ENCODE results near the gene FAM98C. TPM values are rescaled to one million over a fixed set of nuclear protein-coding genes. Genes with fewer than 3 reads are reported as not detected.
A peak's percentile ranks its signal among the peaks of the same experiment; 100 is the strongest.

Gene FAM98C
- polyA plus RNA-seq, 6 donors from 2014 or later = 3.6 to 23.8 (median 14.2) TPM

DNA sequence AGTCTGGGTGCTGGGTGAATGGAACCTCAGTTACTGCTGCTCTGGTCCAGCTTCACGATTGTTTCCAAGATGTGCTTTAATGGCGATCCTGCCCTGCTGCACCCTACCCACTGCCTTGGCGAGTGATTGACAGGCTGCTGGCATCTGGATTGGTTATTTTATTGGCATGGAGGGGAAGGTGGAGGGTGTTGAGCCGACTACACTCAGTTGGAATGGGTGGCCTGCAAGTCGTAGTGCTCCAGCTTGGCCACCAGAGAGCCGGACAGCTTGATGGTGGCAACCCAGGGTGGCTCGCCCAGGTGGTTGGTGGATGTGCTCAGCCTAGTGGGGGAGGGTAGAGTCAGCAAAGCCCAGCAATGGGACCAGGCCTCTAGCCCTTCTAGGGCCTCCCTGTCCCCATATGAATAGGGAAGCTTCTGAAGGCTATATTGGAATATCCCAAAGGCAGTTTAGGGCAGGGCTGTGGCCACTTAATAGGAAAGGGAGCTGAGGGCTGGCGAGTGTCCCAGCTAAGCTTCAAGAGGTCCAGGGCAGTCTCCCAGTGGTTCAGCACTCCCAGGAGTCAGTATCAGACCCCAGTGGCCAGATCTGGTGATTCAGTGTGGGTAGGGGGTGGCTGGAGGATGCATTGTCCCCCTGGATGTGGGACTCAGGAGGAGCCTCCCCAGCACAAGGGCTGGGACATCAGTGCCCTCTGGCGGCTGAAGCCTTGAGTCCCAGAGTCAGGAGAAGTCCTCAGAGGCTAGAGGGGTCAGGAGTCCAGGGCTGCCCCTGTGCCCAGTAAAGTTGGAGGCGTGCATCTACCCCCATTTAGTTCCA is 18.5 kb upstream of the FAM98C start:
- DNase-seq (no peak), ATAC-seq (ENCODE audit: low read depth in 2 of 2) (no peak)
- peaks cover 10 to 31% (median 14%) of the 10 kb centered on the region in 3 donors for H3K27me3 Mint-ChIP-seq
- peaks cover 17 to 26% (median 18%) of the 10 kb centered on the region in 3 donors for H3K4me1 Mint-ChIP-seq
- H3K9me3 Mint-ChIP-seq = peaks cover 0 to 3% (median 0%) of the 10 kb centered on the region in 7 donors
- H3K36me3 Mint-ChIP-seq = peaks cover 16 to 53% of the 10 kb centered on the region in 2 donors
- H3K27ac Mint-ChIP-seq = peak overlapping the region in 1 of 6 donors; percentile 11
- H3K4me3 Mint-ChIP-seq = peak overlapping the region in 4 of 8 donors; percentile 32 to 66 (median 44)

DNA sequence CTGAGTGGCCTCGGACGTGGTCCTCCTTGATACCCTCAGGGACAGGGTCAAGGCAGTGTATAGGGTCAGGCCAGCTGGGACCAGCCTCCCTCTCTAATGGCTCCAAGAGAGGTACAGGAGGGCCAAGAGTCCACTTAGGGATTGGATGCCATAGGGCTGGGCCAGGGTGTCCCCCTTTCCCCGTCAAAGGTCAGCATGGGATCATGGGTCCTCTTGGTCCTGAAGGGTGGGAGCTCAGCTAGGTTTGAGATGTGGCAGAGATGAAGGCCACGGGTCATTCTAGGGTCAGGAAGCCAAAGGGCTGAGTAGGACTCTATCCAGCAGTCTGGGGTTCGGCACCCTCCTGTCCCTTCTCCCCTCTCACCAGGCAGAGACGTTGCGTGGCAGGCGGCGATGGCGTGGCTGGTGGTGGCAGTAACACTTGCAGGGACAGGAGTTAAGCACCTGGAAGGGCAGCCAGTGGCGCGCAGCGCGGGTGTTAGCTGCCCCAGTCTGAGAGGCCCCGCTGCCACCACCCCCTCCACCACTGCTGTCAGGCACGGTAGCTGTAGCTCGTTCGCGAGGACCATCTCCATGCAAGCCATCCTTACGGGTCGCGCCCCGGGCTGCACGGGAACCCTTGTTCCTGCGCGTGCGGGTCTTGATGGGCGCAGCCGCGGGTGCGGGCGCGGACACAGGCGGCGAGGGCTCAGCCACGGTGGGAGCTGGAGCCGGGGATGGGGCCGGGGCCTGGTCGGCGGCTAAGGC is 17.7 kb upstream of the FAM98C start:
- peaks cover 14 to 46% of the 10 kb centered on the region in 2 donors for H3K36me3 Mint-ChIP-seq
- peaks cover 14 to 26% (median 15%) of the 10 kb centered on the region in 3 donors for H3K4me1 Mint-ChIP-seq
- peaks cover 15 to 37% (median 22%) of the 10 kb centered on the region in 3 donors for H3K27me3 Mint-ChIP-seq
- ATAC-seq (ENCODE audit: low read depth in 2 of 2) (no peak), DNase-seq (no peak)
- H3K27ac Mint-ChIP-seq = peak overlapping the region in 1 of 6 donors; percentile 11
- peak overlapping the region in 4 of 8 donors; percentile 32 to 37 (median 34) for H3K4me3 Mint-ChIP-seq
- H3K9me3 Mint-ChIP-seq = peaks cover 0 to 3% (median 0%) of the 10 kb centered on the region in 7 donors

DNA sequence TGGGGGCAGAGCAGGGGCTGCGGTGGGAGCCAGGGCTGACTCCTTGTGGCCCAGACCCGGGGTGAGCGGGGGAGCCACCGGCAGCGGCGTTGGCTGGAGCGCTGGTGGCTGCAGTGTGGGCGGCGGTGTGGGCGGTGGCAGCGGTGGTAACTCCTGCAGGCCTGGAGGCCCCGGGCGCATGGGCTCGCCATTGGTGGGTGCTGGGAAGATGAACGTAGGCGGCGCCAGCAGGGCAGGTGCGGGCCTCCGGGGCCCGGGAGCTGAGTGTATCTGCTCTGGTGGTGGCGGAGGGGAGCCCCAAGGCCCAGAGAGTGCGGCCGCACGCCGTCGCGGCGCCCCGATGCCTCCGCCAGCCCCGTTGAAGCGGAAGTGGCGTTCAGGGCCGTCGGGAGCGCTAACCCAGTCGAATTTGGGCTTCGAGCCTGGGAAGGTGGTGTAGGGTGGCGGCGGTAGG is 17.1 kb upstream of the FAM98C start:
- Mint-ChIP-seq H3K4me1 (peaks cover 13 to 25% (median 14%) of the 10 kb centered on the region in 3 donors), H3K4me3 (peak overlapping the region in 3 of 8 donors; percentile 15 to 82 (median 55)), H3K36me3 (peaks cover 14 to 41% of the 10 kb centered on the region in 2 donors), H3K27ac (no peak overlapping the region), H3K9me3 (peaks cover 0 to 3% (median 0%) of the 10 kb centered on the region in 7 donors), H3K27me3 (peaks cover 18 to 37% (median 27%) of the 10 kb centered on the region in 3 donors)
- ATAC-seq (ENCODE audit: low read depth in 2 of 2) (no peak), DNase-seq (no peak)

GRCh38 chr19:38386300-38386970 is 16.5 kb upstream of the FAM98C start:
- Mint-ChIP-seq H3K4me1 (peaks cover 13 to 25% (median 14%) of the 10 kb centered on the region in 3 donors), H3K27me3 (peaks cover 24 to 43% (median 32%) of the 10 kb centered on the region in 3 donors), H3K36me3 (peaks cover 13 to 37% of the 10 kb centered on the region in 2 donors), H3K9me3 (peaks cover 0 to 3% (median 0%) of the 10 kb centered on the region in 7 donors), H3K4me3 (peak overlapping the region in 5 of 8 donors; percentile 34 to 85 (median 63)), H3K27ac (peak overlapping the region in 1 of 6 donors; percentile 33)
- DNase-seq = no peak
- ATAC-seq (ENCODE audit: low read depth in 2 of 2) = no peak

- Mint-ChIP-seq H3K9me3 (peaks cover 0 to 3% (median 0%) of the 10 kb centered on the region in 7 donors), H3K36me3 (peaks cover 7 to 31% of the 10 kb centered on the region in 2 donors), H3K4me3 (peak overlapping the region; percentile 82 to 96 (median 89)), H3K27ac (peak overlapping the region in 5 of 6 donors; percentile 50 to 90 (median 73)), H3K4me1 (peaks cover 13 to 25% (median 14%) of the 10 kb centered on the region in 3 donors), H3K27me3 (peaks cover 26 to 46% (median 32%) of the 10 kb centered on the region in 3 donors)
- peak; percentile 26 to 32 for ATAC-seq (ENCODE audit: low read depth in 2 of 2)
- peak; percentile 31 for DNase-seq
Observed at GRCh38 chr19:38386971-38387549, 15.8 kb upstream of the FAM98C start.

DNA sequence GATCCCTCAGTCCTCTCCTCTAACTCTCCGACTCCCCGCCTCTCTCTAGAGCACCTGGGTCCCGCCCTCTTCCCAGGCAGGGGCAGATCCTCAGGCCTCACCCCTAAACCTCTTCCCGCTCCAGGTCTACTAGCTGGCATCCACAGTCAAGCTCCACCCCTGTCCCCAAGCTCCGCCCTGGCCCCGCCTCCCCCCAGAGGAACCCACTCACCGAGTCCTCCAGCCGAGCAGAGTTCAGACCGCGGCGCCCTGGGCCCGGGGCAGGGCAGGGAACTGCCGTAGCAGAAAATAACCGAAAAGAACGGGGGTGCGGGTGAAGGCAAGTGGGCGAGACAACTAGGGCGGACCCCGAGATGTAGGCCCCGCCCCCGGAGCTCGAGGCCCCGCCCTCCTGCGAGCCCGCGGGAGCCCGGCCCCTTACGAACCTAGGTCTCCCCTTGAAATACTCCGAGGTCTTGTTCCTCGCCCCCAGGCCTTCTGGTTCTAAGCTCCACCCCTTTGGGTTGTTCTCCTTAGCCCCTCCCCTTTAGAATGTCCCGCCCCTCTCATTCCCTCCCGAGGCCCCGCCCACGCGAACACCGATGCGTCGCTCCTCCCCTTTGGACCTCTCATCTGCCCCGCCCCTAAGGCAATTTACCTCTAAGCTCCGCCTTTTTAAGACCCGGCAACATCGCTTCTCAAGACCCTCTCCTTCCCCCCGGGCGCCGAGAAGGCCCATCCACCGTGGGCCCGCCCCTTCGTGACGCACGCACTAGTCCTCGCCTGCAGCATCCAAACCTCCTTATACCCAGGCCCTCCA is 15.1 kb upstream of the FAM98C start, which contains the start of gene GGN:
Gene GGN (minus strand): TSS at position 485 of the 799 bp plus-strand sequence. CDS start 773 bp downstream, outside the sequence.
- Mint-ChIP-seq H3K27ac (peak within 1 kb of the TSS; percentile 69 to 94 (median 88)), H3K4me1 (peaks cover 13 to 25% (median 14%) of the 10 kb centered on the region in 3 donors), H3K4me3 (peak within 1 kb of the TSS; percentile 82 to 96 (median 92)), H3K27me3 (peaks cover 26 to 49% (median 32%) of the 10 kb centered on the region in 3 donors), H3K9me3 (peaks cover 0 to 3% (median 0%) of the 10 kb centered on the region in 7 donors), H3K36me3 (peaks cover 4 to 24% of the 10 kb centered on the region in 2 donors)
- peak; percentile 72 for DNase-seq
- peak; percentile 76 to 80 for ATAC-seq (ENCODE audit: low read depth in 2 of 2)

GRCh38 chr19:38388349-38389100 is 14.4 kb upstream of the FAM98C start, which contains the start of gene SPRED3:
TSS of gene SPRED3 (plus strand) at chr19:38388697. CDS start at chr19:38390303, 1,606 bp downstream.
- Mint-ChIP-seq H3K9me3 (peaks cover 0 to 3% (median 0%) of the 10 kb centered on the region in 7 donors), H3K27me3 (peaks cover 27 to 53% (median 34%) of the 10 kb centered on the region in 3 donors), H3K4me1 (peaks cover 13 to 25% (median 14%) of the 10 kb centered on the region in 3 donors), H3K36me3 (peaks cover 0 to 16% of the 10 kb centered on the region in 2 donors), H3K4me3 (peak within 1 kb of the TSS; percentile 82 to 96 (median 92)), H3K27ac (peak within 1 kb of the TSS; percentile 69 to 94 (median 88))
- no peak for DNase-seq
- ATAC-seq (ENCODE audit: low read depth in 2 of 2) = no peak

- peak overlapping the region in 2 of 6 donors; percentile 44 to 73 for H3K27ac Mint-ChIP-seq
- no peak for ATAC-seq (ENCODE audit: low read depth in 2 of 2)
- peaks cover 30 to 59% (median 42%) of the 10 kb centered on the region in 3 donors for H3K27me3 Mint-ChIP-seq
Observed at GRCh38 chr19:38389101-38389925, 13.6 kb upstream of the FAM98C start.

DNA sequence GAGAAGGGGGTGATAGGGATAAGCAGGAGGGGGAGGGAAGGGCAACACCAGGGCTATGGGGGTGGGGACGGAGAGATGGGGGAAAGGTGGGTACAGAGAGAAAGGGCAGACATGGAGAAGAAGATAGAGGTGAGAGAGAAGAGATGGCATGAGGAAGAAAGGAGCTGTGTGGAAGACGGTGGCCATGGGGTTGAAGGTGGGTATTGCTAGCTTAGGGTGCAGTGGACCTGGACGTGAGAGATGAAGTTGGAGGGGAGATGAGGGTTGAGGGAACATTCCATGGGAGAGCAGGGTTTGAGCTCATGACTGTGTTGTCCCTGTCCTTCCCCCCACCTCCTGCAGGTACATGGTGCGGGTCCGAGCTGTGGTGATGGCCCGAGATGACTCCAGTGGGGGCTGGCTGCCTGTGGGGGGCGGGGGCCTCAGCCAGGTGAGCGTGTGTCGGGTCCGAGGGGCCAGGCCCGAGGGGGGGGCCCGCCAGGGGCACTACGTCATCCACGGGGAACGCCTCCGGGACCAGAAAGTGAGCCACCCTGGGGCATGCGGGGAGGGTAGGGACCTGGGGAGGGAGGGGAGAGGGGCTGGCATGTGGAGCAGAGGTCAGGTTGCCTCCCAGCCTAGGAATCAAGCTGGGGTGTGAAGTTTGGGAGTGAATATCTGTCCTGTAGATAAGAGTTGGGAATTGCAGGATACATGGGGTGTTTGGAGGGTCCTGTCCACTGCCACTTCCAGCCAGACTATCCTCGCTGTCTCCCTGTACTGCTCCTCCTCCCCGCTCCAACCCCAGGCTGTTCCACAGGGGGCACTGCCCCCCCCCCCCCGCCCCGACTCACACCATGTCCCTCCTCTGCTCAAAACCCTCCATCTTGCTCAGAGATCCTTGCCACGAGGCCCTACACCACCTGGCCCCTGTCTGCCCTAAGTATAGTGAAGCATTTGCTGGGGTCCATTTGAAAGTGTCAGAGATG is 12.7 kb upstream of the FAM98C start:
- peak overlapping the region in 2 of 6 donors; percentile 22 to 62 for H3K27ac Mint-ChIP-seq
- DNase-seq (no peak), ATAC-seq (ENCODE audit: low read depth in 2 of 2) (no peak)
- peaks cover 0 to 3% (median 0%) of the 10 kb centered on the region in 7 donors for H3K9me3 Mint-ChIP-seq
- peaks cover 30 to 55% (median 43%) of the 10 kb centered on the region in 3 donors for H3K27me3 Mint-ChIP-seq
- peaks cover 0 to 8% of the 10 kb centered on the region in 2 donors for H3K36me3 Mint-ChIP-seq
- peaks cover 21 to 32% (median 22%) of the 10 kb centered on the region in 3 donors for H3K4me1 Mint-ChIP-seq
- peak overlapping the region in 6 of 8 donors; percentile 10 to 82 (median 46) for H3K4me3 Mint-ChIP-seq

More at GRCh38 chr19:38389101-38389925, 13.6 kb upstream of the FAM98C start:
- H3K9me3 Mint-ChIP-seq = peaks cover 0 to 3% (median 0%) of the 10 kb centered on the region in 7 donors
- peak overlapping the region; percentile 42 to 82 (median 70) for H3K4me3 Mint-ChIP-seq
- no peak for DNase-seq
- H3K36me3 Mint-ChIP-seq = peaks cover 0 to 16% of the 10 kb centered on the region in 2 donors
- peaks cover 14 to 31% (median 17%) of the 10 kb centered on the region in 3 donors for H3K4me1 Mint-ChIP-seq

Measured in naive B cell (primary cell).